Smooth muscle cell (in vitro differentiated cells): ENCODE data around the gene RBFOX2. TPM values are rescaled to one million over a fixed set of nuclear protein-coding genes. Genes with fewer than 3 reads are reported as not detected.

Experiments
- DNase-seq: peaks from one replicate; lab custom pipeline; 2025; ENCODE audit not compliant: unreplicated experiment; lab: John Stamatoyannopoulos, UW
- H2AFZ ChIP-seq: fragments of 200-600 bp; sonication (generic); 2 replicates; pipeline ENCODE4 v1.6.0; 2016; ENCODE audit warnings: antibody characterized with exemption, low read depth, mild to moderate bottlenecking
- H3F3A ChIP-seq: fragments of 200-600 bp; sonication (generic); 2 replicates; pipeline ENCODE4 v1.6.0; 2017; ENCODE audit warnings: antibody characterized with exemption, low read depth
- H3K27ac ChIP-seq: fragments of 200-600 bp; sonication (generic); 2 replicates; pipeline ENCODE4 v1.5.1; 2016; ENCODE audit warnings: low read depth, mild to moderate bottlenecking
- H3K27me3 ChIP-seq: fragments of 200-600 bp; sonication (generic); 2 replicates; pipeline ENCODE4 v1.6.1; 2016; ENCODE audit warnings: low read depth, mild to moderate bottlenecking
- H3K36me3 ChIP-seq: fragments of 200-600 bp; sonication (generic); 2 replicates; pipeline ENCODE4 v1.5.1; 2016; ENCODE audit warnings: low read depth
- H3K4me1 ChIP-seq: fragments of 200-600 bp; sonication (generic); 2 replicates; pipeline ENCODE4 v1.5.1; 2016; ENCODE audit warnings: low read depth
- H3K4me2 ChIP-seq: fragments of 200-600 bp; sonication (generic); 2 replicates; pipeline ENCODE4 v1.6.0; 2016; ENCODE audit warnings: mild to moderate bottlenecking
- H3K4me3 ChIP-seq: fragments of 200-600 bp; sonication (generic); 2 replicates; pipeline ENCODE4 v1.5.1; 2016; ENCODE audit warnings: mild to moderate bottlenecking
- H3K79me2 ChIP-seq: fragments of 200-600 bp; sonication (generic); 2 replicates; pipeline ENCODE4 v1.6.0; 2016; ENCODE audit warnings: low read depth, mild to moderate bottlenecking
- H3K9ac ChIP-seq: fragments of 200-600 bp; sonication (generic); 2 replicates; pipeline ENCODE4 v1.6.0; 2016; ENCODE audit warnings: low read depth
- H3K9me3 ChIP-seq: fragments of 200-600 bp; sonication (generic); replicated peaks from 2 replicates; pipeline ENCODE4 v1.5.1; 2016; ENCODE audit warnings: low read depth
- H4K20me1 ChIP-seq: fragments of 200-600 bp; sonication (generic); 2 replicates; pipeline ENCODE4 v1.6.0; 2016; ENCODE audit warnings: low read depth
- WGBS: methylation state at CpG from one replicate; pipeline ENCODE4 v1.1.7; 2016; ENCODE audit warnings: low lambda C conversion rate; 5-methylcytosine and 5-hydroxymethylcytosine counted together
- polyA plus RNA-seq: library from polyadenylated mRNA; unstranded; fragments of >200 nt; fragmentation: Nextera tagmentation; extraction: Ambion mirVana; gene quantifications from 2 replicates; pipeline ENCODE4 v1.2.1, GENCODE V29; 2016
- total RNA-seq: library from RNA; depleted of rRNA; stranded (reverse); fragments of >200 nt; gene quantifications from 2 replicates; pipeline ENCODE4 v1.2.3, GENCODE V29; 2014
- TF ChIP-seq, protein P1 (sequence below): fragments of 200-600 bp; sonication (generic); IDR thresholded peaks from 2 replicates; pipeline ENCODE4 v1.5.1; 2017; ENCODE audit warnings: borderline replicate concordance, mild to moderate bottlenecking, antibody characterized with exemption; ENCODE audit not compliant: insufficient read depth, poor library complexity, severe bottlenecking

The RBFOX2 gene
- total and polyA plus RNA-seq, 2 experiments from 2014 or later = 128 to 144 TPM

- Histone ChIP-seq H3K27me3 (no peaks in the 10 kb centered on the region), H3K9me3 (no peaks in the 10 kb centered on the region), H3K79me2 (no peaks in the 10 kb centered on the region), H3K4me2 (no peak overlapping the region), H3K27ac (peak overlapping the region; percentile 16), H3K4me3 (no peak overlapping the region), H4K20me1 (peaks cover 57% of the 10 kb centered on the region), H3K4me1 (peaks cover 48% of the 10 kb centered on the region), H3K36me3 (no peaks in the 10 kb centered on the region), H2AFZ (no peak overlapping the region), H3K9ac (no peak overlapping the region), H3F3A (peaks cover 5% of the 10 kb centered on the region)
- 58% methylated on average over 10 of the region's 10 CpGs for WGBS
- no peak for DNase-seq
- TF ChIP-seq, protein P1, sequence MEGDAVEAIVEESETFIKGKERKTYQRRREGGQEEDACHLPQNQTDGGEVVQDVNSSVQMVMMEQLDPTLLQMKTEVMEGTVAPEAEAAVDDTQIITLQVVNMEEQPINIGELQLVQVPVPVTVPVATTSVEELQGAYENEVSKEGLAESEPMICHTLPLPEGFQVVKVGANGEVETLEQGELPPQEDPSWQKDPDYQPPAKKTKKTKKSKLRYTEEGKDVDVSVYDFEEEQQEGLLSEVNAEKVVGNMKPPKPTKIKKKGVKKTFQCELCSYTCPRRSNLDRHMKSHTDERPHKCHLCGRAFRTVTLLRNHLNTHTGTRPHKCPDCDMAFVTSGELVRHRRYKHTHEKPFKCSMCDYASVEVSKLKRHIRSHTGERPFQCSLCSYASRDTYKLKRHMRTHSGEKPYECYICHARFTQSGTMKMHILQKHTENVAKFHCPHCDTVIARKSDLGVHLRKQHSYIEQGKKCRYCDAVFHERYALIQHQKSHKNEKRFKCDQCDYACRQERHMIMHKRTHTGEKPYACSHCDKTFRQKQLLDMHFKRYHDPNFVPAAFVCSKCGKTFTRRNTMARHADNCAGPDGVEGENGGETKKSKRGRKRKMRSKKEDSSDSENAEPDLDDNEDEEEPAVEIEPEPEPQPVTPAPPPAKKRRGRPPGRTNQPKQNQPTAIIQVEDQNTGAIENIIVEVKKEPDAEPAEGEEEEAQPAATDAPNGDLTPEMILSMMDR = no peak
These were observed 278.8 kb downstream of the RBFOX2 start for GRCh38 chr22:35749808-35750207.

DNA sequence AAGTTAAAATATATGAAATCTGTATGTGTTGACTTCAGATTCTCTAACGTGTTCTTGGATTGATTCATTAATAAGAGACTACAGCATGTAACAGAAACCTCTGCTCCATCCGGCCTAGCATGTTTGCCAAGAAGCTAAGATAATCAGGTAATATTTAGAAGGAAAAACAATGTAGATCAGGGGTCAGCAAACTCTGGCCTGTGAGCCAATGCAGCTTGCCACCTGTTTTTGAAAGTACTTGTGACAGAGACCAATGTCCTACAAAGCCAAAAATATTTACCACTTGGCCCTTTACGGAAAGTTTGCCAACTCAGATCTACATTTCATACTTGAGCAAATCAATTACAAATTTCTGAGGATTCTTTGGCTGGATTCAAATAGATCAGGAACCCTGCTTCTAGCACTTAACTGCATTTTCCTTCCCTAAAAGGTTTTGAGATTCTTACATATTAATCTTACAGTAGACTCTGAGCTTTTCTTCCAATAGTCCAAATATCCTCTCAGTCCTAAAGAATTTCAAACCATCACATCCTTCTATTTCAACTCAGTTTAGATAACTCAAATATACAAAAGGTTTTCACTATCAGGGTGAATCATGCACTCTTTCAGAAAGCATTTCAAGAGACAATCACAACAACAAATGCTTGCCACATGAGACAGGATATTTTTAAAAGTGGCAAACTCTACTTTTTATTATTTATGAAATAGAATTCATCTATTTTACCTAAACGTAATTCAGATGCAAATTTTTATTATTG lies 281.5 kb downstream of the RBFOX2 start:
- Histone ChIP-seq H3K79me2 (no peaks in the 10 kb centered on the region), H3K27me3 (no peaks in the 10 kb centered on the region), H3K4me3 (no peak overlapping the region), H3K9me3 (no peaks in the 10 kb centered on the region), H3K36me3 (no peaks in the 10 kb centered on the region), H3K4me2 (peak overlapping the region; percentile 27), H3F3A (peaks cover 19% of the 10 kb centered on the region), H3K9ac (no peak overlapping the region), H4K20me1 (peaks cover 72% of the 10 kb centered on the region), H3K4me1 (peaks cover 54% of the 10 kb centered on the region), H3K27ac (peak overlapping the region; percentile 45), H2AFZ (no peak overlapping the region)
- DNase-seq = no peak
- TF ChIP-seq, protein P1 = no peak
- WGBS = 91% methylated on average over 4 of the region's 4 CpGs

- no peaks in the 10 kb centered on the region for H3K27me3 ChIP-seq
- no peak for DNase-seq
- H3K9me3 ChIP-seq = no peaks in the 10 kb centered on the region
- no peak overlapping the region for H3K9ac ChIP-seq
- no peak overlapping the region for H3K4me3 ChIP-seq
- H3K36me3 ChIP-seq = no peaks in the 10 kb centered on the region
- TF ChIP-seq, protein P1 = no peak
- H3K79me2 ChIP-seq = no peaks in the 10 kb centered on the region
- no peak overlapping the region for H3K27ac ChIP-seq
- WGBS = 90% methylated on average over 9 of the region's 9 CpGs
- peaks cover 79% of the 10 kb centered on the region for H4K20me1 ChIP-seq
- peaks cover 25% of the 10 kb centered on the region for H3F3A ChIP-seq
- H3K4me2 ChIP-seq = peak overlapping the region; percentile 27
- no peak overlapping the region for H2AFZ ChIP-seq
- H3K4me1 ChIP-seq = peaks cover 51% of the 10 kb centered on the region
These were observed 282.4 kb downstream of the RBFOX2 start for GRCh38 chr22:35746248-35746647.

DNA sequence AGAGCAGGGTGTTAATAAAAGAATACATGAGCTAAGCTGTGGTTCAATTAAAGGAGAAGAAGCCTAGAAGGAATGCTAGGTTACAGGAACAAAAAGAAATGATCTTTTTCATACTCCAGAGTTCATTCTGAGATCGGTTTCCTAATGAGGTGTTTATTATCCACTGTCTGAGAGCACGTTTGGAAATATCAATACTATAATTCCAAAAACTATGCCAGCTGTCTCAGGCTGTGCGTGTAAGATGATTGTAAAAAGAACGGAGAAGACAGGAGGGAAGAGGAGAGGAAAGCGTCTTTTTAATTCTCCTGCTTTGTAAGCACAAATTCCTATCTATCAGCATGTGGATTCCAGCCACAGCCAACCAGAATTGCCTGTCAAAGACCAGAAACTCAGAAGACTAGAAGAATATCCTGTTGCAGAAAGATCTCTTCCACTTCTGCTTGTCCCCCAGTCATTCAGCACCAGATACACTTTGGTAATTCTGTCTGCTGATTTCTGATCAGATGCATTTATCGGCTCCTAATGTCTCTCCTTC lies 285.2 kb downstream of the RBFOX2 start:
- TF ChIP-seq, protein P1 = no peak
- peaks cover 30% of the 10 kb centered on the region for H3F3A ChIP-seq
- H2AFZ ChIP-seq = no peak overlapping the region
- peak overlapping the region; percentile 66 for H3K4me2 ChIP-seq
- H3K27ac ChIP-seq = peak overlapping the region; percentile 96
- no peaks in the 10 kb centered on the region for H3K9me3 ChIP-seq
- H3K4me3 ChIP-seq = no peak overlapping the region
- no peaks in the 10 kb centered on the region for H3K27me3 ChIP-seq
- DNase-seq = no peak
- H3K36me3 ChIP-seq = no peaks in the 10 kb centered on the region
- WGBS = 35% methylated on average over 6 of the region's 6 CpGs
- peaks cover 37% of the 10 kb centered on the region for H3K4me1 ChIP-seq
- peak overlapping the region; percentile 54 for H3K9ac ChIP-seq
- H3K79me2 ChIP-seq = no peaks in the 10 kb centered on the region
- H4K20me1 ChIP-seq = peaks cover 52% of the 10 kb centered on the region
